Panc1 (cell line): ENCODE data around the gene MFF. TPM values are rescaled to one million over a fixed set of nuclear protein-coding genes. Genes with fewer than 3 reads are reported as not detected.

Experiments used
- ATAC-seq: fragments of 200-7000 bp; cut with Tn5 transposase; 2 replicates; pipeline ENCODE4 v1.9.1; 2020; ENCODE audit warnings: mild to moderate bottlenecking, moderate library complexity
- BruUV-seq: library from RNA; stranded (reverse); fragments of 400-500 nt; replicated peaks from 2 replicates; lab custom pipeline; 2021; lab: Mats Ljungman, UMichigan
- CTCF ChIA-PET: fragments of 300-600 bp; sonication (Branson Sonifier 250); formaldehyde crosslinking; loops from one replicate; lab custom pipeline; 2022; ENCODE audit warnings: antibody characterized with exemption; lab: Charles Lee
- POLR2A ChIA-PET: fragments of 300-600 bp; sonication (Branson Sonifier 250); formaldehyde crosslinking; loops from one replicate; lab custom pipeline; 2022; ENCODE audit warnings: antibody characterized with exemption; lab: Charles Lee
- DNase-seq: peaks from one replicate; pipeline ENCODE4 v3.0.0-alpha.2; 2010; ENCODE audit warnings: low read depth, low spot score
- H3K27ac ChIP-seq: 2 replicates; pipeline ENCODE4 v1.5.1; 2011; ENCODE audit warnings: mild to moderate bottlenecking, low read length, inconsistent platforms
- H3K27me3 ChIP-seq: fragments of 200-500 bp; sonication (Bioruptor generic); 2 replicates; pipeline ENCODE4 v1.6.0; 2014; ENCODE audit warnings: low read length, inconsistent platforms; ENCODE audit not compliant: control insufficient read depth, insufficient read depth
- H3K36me3 ChIP-seq: fragments of 200-500 bp; sonication (Bioruptor generic); 2 replicates; pipeline ENCODE4 v1.5.1; 2014; ENCODE audit warnings: inconsistent platforms, mild to moderate bottlenecking, low read length, moderate library complexity; ENCODE audit not compliant: control insufficient read depth, insufficient read depth
- H3K4me1 ChIP-seq: 2 replicates; pipeline ENCODE4 v1.5.1; 2011; ENCODE audit warnings: inconsistent platforms, mild to moderate bottlenecking, low read length, moderate library complexity; ENCODE audit not compliant: control insufficient read depth, insufficient read depth
- H3K4me3 ChIP-seq, 2 experiments: 2 replicates each; pipeline ENCODE4 v1.5.1; 2011 to 2012; ENCODE audit warnings: low read depth in 2 of 2, low read length in 2 of 2, mild to moderate bottlenecking in 2 of 2, inconsistent platforms in 1 of 2, moderate library complexity in 1 of 2
- H3K9me3 ChIP-seq: fragments of 200-500 bp; sonication (Bioruptor generic); 2 replicates; pipeline ENCODE4 v1.5.1; 2014; ENCODE audit warnings: low read depth, mild to moderate bottlenecking, inconsistent platforms, low read length, moderate library complexity; ENCODE audit not compliant: control insufficient read depth, insufficient read depth
- CTCF ChIP-seq: fragments of 450-650 bp; IDR thresholded peaks from 2 replicates; pipeline ENCODE4 v1.5.1; 2017; ENCODE audit warnings: mild to moderate bottlenecking
- POLR2AphosphoS5 ChIP-seq: IDR thresholded peaks from 2 replicates; pipeline ENCODE4 v1.6.1; 2012; ENCODE audit warnings: mild to moderate bottlenecking, low read depth, low read length, moderate library complexity
- REST ChIP-seq, 2 experiments: IDR thresholded peaks; 2 replicates each; pipeline ENCODE4 v1.6.1; 2011 to 2012; ENCODE audit warnings: low read depth in 2 of 2, control low read depth in 1 of 2, low read length in 1 of 2, mild to moderate bottlenecking in 1 of 2, moderate library complexity in 1 of 2; ENCODE audit not compliant: insufficient read depth in 1 of 2
- SIN3A ChIP-seq: IDR thresholded peaks from 2 replicates; pipeline ENCODE4 v1.6.1; 2012; ENCODE audit warnings: low read depth, mild to moderate bottlenecking, low read length, moderate library complexity, borderline replicate concordance; ENCODE audit not compliant: insufficient read depth
- TCF7L2 ChIP-seq: IDR thresholded peaks from 2 replicates; pipeline ENCODE4 v1.6.1; 2011; ENCODE audit warnings: mild to moderate bottlenecking, low read depth, low read length, inconsistent platforms
- in situ Hi-C: cut with HindIII; loops from 2 replicates; pipeline ENCODE4 v1.10.0; 2016; ENCODE audit warnings: low sequenced_read_pairs, low pct_unique_long_range_greater_than_20kb
- intact Hi-C: fragments of 100-400 bp; cut with micrococcal nuclease; formaldehyde crosslinking; loops from one replicate; pipeline ENCODE4 v1.10.0; 2022; ENCODE audit not compliant: unreplicated experiment
- total RNA-seq: library from RNA; stranded (reverse); gene quantifications from one replicate; pipeline ENCODE4 v1.2.1, GENCODE V29; 2021; ENCODE audit not compliant: unreplicated experiment

MFF gene
- total RNA-seq, 1 experiment from 2014 or later = 60.6 TPM

- no TSS peak for BruUV-seq
- POLR2A ChIA-PET = no interaction called here
Observed at GRCh38 chr2:227312579-227312978, 12.5 kb upstream of the MFF start.

GRCh38 chr2:227313310-227313709 is 11.7 kb upstream of the MFF start:
- DNase-seq = no peak
- POLR2A ChIA-PET = no interaction called here

More at GRCh38 chr2:227312579-227312978, 12.5 kb upstream of the MFF start:
- in situ Hi-C loops = no loop called here
- no peaks in the 10 kb centered on the region for H3K9me3 ChIP-seq
- ATAC-seq = no peak
- CTCF ChIA-PET = no interaction called here
- TF ChIP-seq SIN3A = no peak
- TF ChIP-seq TCF7L2 = no peak
- no peak for TF ChIP-seq REST (IDR thresholded peaks at IDR 0.05; ENCODE audit: insufficient read depth in 1 of 2, low read depth in 2 of 2, low read length in 1 of 2)
- no peak for TF ChIP-seq POLR2AphosphoS5
- TF ChIP-seq CTCF = no peak
- DNase-seq = no peak
- no peaks in the 10 kb centered on the region for H3K36me3 ChIP-seq
- no peak overlapping the region for H3K4me3 ChIP-seq
- H3K27me3 ChIP-seq = no peaks in the 10 kb centered on the region
- no peak overlapping the region for H3K27ac ChIP-seq
- H3K4me1 ChIP-seq = no peaks in the 10 kb centered on the region
- intact Hi-C loops = no loop called here

More at GRCh38 chr2:227313310-227313709, 11.7 kb upstream of the MFF start:
- Histone ChIP-seq H3K4me3 (no peak overlapping the region), H3K4me1 (no peaks in the 10 kb centered on the region), H3K27ac (no peak overlapping the region), H3K27me3 (no peaks in the 10 kb centered on the region), H3K9me3 (no peaks in the 10 kb centered on the region), H3K36me3 (no peaks in the 10 kb centered on the region)
- in situ Hi-C loops (no loop called here), intact Hi-C loops (no loop called here)
- no peak for ATAC-seq
- no peak for TF ChIP-seq SIN3A
- no peak for TF ChIP-seq POLR2AphosphoS5
- no peak for TF ChIP-seq TCF7L2
- TF ChIP-seq REST (IDR thresholded peaks at IDR 0.05; ENCODE audit: insufficient read depth in 1 of 2, low read depth in 2 of 2, low read length in 1 of 2) = no peak
- BruUV-seq = no TSS peak
- CTCF ChIA-PET = no interaction called here
